Small intestine (tissue), 7 donors: ENCODE results near the gene EPHA2. TPM values are rescaled to one million over a fixed set of nuclear protein-coding genes. Genes with fewer than 3 reads are reported as not detected.

Source experiments
- DNase-seq, 2 donors: peaks; one replicate each; pipeline versions ENCODE4 v3.0.0 to v3.0.0-alpha.2; 2013
- FAIRE-seq: peaks from 2 replicates; lab custom pipeline; 2012; peaks lifted over from hg19 to GRCh38; lab: Jason Lieb, UNC
- H3K27ac ChIP-seq, 3 donors: one replicate each; pipeline ENCODE4 v1.5.1; 2013; ENCODE audit warnings: low read length in 2 of 3, mild to moderate bottlenecking in 2 of 3, control low read depth in 1 of 3, inconsistent platforms in 1 of 3, low read depth in 1 of 3, moderate library complexity in 1 of 3
- H3K27me3 ChIP-seq, 3 donors: one replicate each; pipeline ENCODE4 v1.6.1; 2013; ENCODE audit warnings: low read length in 3 of 3, inconsistent platforms in 1 of 3; ENCODE audit not compliant: control insufficient read depth in 3 of 3, insufficient read depth in 3 of 3
- H3K36me3 ChIP-seq, 3 donors: one replicate each; pipeline ENCODE4 v1.6.1; 2013; ENCODE audit warnings: low read length in 3 of 3, inconsistent platforms in 1 of 3, low read depth in 1 of 3, mild to moderate bottlenecking in 1 of 3, moderate library complexity in 1 of 3; ENCODE audit not compliant: control insufficient read depth in 3 of 3, insufficient read depth in 2 of 3
- H3K4me1 ChIP-seq, 3 donors: one replicate each; pipeline ENCODE4 v1.6.1; 2013; ENCODE audit warnings: low read length in 2 of 3, inconsistent platforms in 1 of 3, low read depth in 1 of 3, mild to moderate bottlenecking in 1 of 3, moderate library complexity in 1 of 3; ENCODE audit not compliant: control insufficient read depth in 3 of 3, insufficient read depth in 2 of 3
- H3K4me3 ChIP-seq, 3 donors: one replicate each; pipeline ENCODE4 v1.5.1; 2013; ENCODE audit warnings: low read length in 3 of 3, control low read depth in 1 of 3, inconsistent platforms in 1 of 3, low read depth in 1 of 3, mild to moderate bottlenecking in 1 of 3, moderate library complexity in 1 of 3
- H3K9me3 ChIP-seq, 2 donors: one replicate each; pipeline ENCODE4 v1.6.1; 2013; ENCODE audit warnings: low read depth in 1 of 2, low read length in 1 of 2; ENCODE audit not compliant: control insufficient read depth in 2 of 2, insufficient read depth in 1 of 2
- WGBS, 3 donors: extraction: QIAGEN DNeasy Blood & Tissue Kit; methylation state at CpG; one replicate each; pipeline ENCODE4 v1.1.7; 2013; 5-methylcytosine and 5-hydroxymethylcytosine counted together
- polyA plus RNA-seq, 4 donors: library from polyadenylated mRNA; stranded (reverse) in 3 of 4; unstranded in 1 of 4; fragments of 200-250 nt in 3 of 4; fragments of 120-200 nt in 1 of 4; gene quantifications; one replicate each; pipeline versions ENCODE4 v1.2.1 to v1.2.3, GENCODE V29; 2013
- donor health status: healthy with polysubstance abuse.
- donor health status: control.
- donor health status: control.
- donor health status: Bipolar disorder and iron deficiency.
- donor health status: healthy.

EPHA2 gene
- polyA plus RNA-seq, 4 donors = 12.7 to 23.8 (median 19.8) TPM

- DNase-seq = peak in 1 of 2 donors; percentile 80
- Histone ChIP-seq H3K4me3 (peak overlapping the region in 1 of 3 donors; percentile 14), H3K27ac (peak overlapping the region; percentile 85 to 95 (median 88)), H3K36me3 (peaks cover 0 to 98% (median 8%) of the 10 kb centered on the region in 3 donors), H3K9me3 (no peaks in the 10 kb centered on the region), H3K27me3 (no peaks in the 10 kb centered on the region), H3K4me1 (peaks cover 2 to 58% (median 8%) of the 10 kb centered on the region in 3 donors)
- WGBS, 3 donors = 51 to 68% (median 65%) methylated on average over 23 of the region's 23 CpGs
- FAIRE-seq = no peak
Measured at GRCh38 chr1:16146279-16147155, 9.4 kb downstream of the EPHA2 start.

GRCh38 chr1:16145662-16146278 is 10.1 kb downstream of the EPHA2 start:
- H3K36me3 ChIP-seq = peaks cover 0 to 98% (median 10%) of the 10 kb centered on the region in 3 donors
- WGBS, 3 donors = 30 to 51% (median 42%) methylated on average over 26 of the region's 26 CpGs

GRCh38 chr1:16145030-16145661 is 10.7 kb downstream of the EPHA2 start:
- DNase-seq (peak; percentile 61 to 80), FAIRE-seq (no peak)
- WGBS, 3 donors = 1 to 40% (median 37%) methylated on average over 11 to 19 of the region's 19 CpGs
- Histone ChIP-seq H3K36me3 (peaks cover 0 to 96% (median 7%) of the 10 kb centered on the region in 3 donors), H3K4me3 (peak overlapping the region in 1 of 3 donors; percentile 41), H3K27me3 (no peaks in the 10 kb centered on the region), H3K9me3 (no peaks in the 10 kb centered on the region), H3K27ac (peak overlapping the region; percentile 85 to 95 (median 88)), H3K4me1 (peaks cover 2 to 56% (median 8%) of the 10 kb centered on the region in 3 donors)

More at GRCh38 chr1:16145662-16146278, 10.1 kb downstream of the EPHA2 start:
- Histone ChIP-seq H3K4me3 (peak overlapping the region in 2 of 3 donors; percentile 14 to 41), H3K9me3 (no peaks in the 10 kb centered on the region), H3K27ac (peak overlapping the region; percentile 85 to 95 (median 88)), H3K4me1 (peaks cover 2 to 56% (median 8%) of the 10 kb centered on the region in 3 donors), H3K27me3 (no peaks in the 10 kb centered on the region)
- DNase-seq (peak; percentile 43 to 57), FAIRE-seq (no peak)

GRCh38 chr1:16144325-16145029 is 11.4 kb downstream of the EPHA2 start:
- peaks cover 2 to 56% (median 8%) of the 10 kb centered on the region in 3 donors for H3K4me1 ChIP-seq
- DNase-seq (no peak), FAIRE-seq (no peak)
- no peaks in the 10 kb centered on the region for H3K27me3 ChIP-seq
- H3K9me3 ChIP-seq = no peaks in the 10 kb centered on the region
- H3K27ac ChIP-seq = peak overlapping the region; percentile 85 to 95 (median 88)
- peaks cover 0 to 96% (median 7%) of the 10 kb centered on the region in 3 donors for H3K36me3 ChIP-seq
- 25 to 58% (median 37%) methylated on average over 8 of the region's 8 CpGs for WGBS, 3 donors
- H3K4me3 ChIP-seq = peak overlapping the region in 1 of 3 donors; percentile 41

- no peak for FAIRE-seq
- H3K36me3 ChIP-seq = peaks cover 0 to 96% (median 5%) of the 10 kb centered on the region in 3 donors
- peaks cover 2 to 56% (median 8%) of the 10 kb centered on the region in 3 donors for H3K4me1 ChIP-seq
- H3K9me3 ChIP-seq = no peaks in the 10 kb centered on the region
- DNase-seq = peak; percentile 93 to 97
- 13 to 59% (median 34%) methylated on average over 15 to 18 of the region's 18 CpGs for WGBS, 3 donors
- H3K27ac ChIP-seq = peak overlapping the region; percentile 85 to 95 (median 88)
- H3K4me3 ChIP-seq = no peak overlapping the region
- no peaks in the 10 kb centered on the region for H3K27me3 ChIP-seq
Measured at GRCh38 chr1:16143566-16144324, 12.1 kb downstream of the EPHA2 start.

- peaks cover 0 to 96% (median 5%) of the 10 kb centered on the region in 3 donors for H3K36me3 ChIP-seq
- H3K9me3 ChIP-seq = no peaks in the 10 kb centered on the region
- 45 to 85% (median 60%) methylated on average over 7 of the region's 7 CpGs for WGBS, 3 donors
- peak overlapping the region; percentile 85 to 95 (median 88) for H3K27ac ChIP-seq
- DNase-seq (no peak), FAIRE-seq (no peak)
- peaks cover 2 to 56% (median 8%) of the 10 kb centered on the region in 3 donors for H3K4me1 ChIP-seq
- H3K4me3 ChIP-seq = no peak overlapping the region
- no peaks in the 10 kb centered on the region for H3K27me3 ChIP-seq
Measured at GRCh38 chr1:16143005-16143565, 12.8 kb downstream of the EPHA2 start.

- peaks cover 3 to 97% (median 5%) of the 10 kb centered on the region in 3 donors for H3K36me3 ChIP-seq
- no peak overlapping the region for H3K27ac ChIP-seq
- FAIRE-seq = no peak
- peaks cover 2 to 53% (median 8%) of the 10 kb centered on the region in 3 donors for H3K4me1 ChIP-seq
- H3K27me3 ChIP-seq = no peaks in the 10 kb centered on the region
- no peak overlapping the region for H3K4me3 ChIP-seq
- no peaks in the 10 kb centered on the region for H3K9me3 ChIP-seq
- no peak for DNase-seq
- WGBS, 3 donors = 94 to 96% (median 95%) methylated on average over 5 of the region's 5 CpGs
Measured at GRCh38 chr1:16142383-16142995, 13.4 kb downstream of the EPHA2 start.
